MM.1S (cell line): ENCODE data around the gene SRGAP3.
"Not testable (repeated sequence)": the region's sequence is repeated elsewhere in the genome, so short reads cannot be mapped to it uniquely, and the experiment has no call there.

Experiments used
- DNase-seq: peaks from one replicate; pipeline ENCODE4 v3.0.0-alpha.2; 2015
- H2AFZ ChIP-seq: fragments of 300-600 bp; sonication (generic); 2 replicates; pipeline ENCODE4 v1.6.0; 2016; ENCODE audit warnings: antibody characterized with exemption, low read length
- H3F3A ChIP-seq: fragments of 300-600 bp; sonication (generic); 2 replicates; pipeline ENCODE4 v1.6.1; 2016; ENCODE audit warnings: mild to moderate bottlenecking, antibody characterized with exemption, low read length, moderate library complexity, mixed read lengths; ENCODE audit not compliant: insufficient read depth
- H3K27ac ChIP-seq: fragments of 300-600 bp; sonication (generic); 2 replicates; pipeline ENCODE4 v1.5.1; 2016; ENCODE audit warnings: mild to moderate bottlenecking, low read length
- H3K27me3 ChIP-seq: fragments of 300-600 bp; sonication (generic); replicated peaks from 2 replicates; pipeline ENCODE4 v1.6.0; 2016; ENCODE audit warnings: low read length; ENCODE audit not compliant: insufficient read depth
- H3K36me3 ChIP-seq: fragments of 300-600 bp; sonication (generic); replicated peaks from 2 replicates; pipeline ENCODE4 v1.6.1; 2016; ENCODE audit warnings: mild to moderate bottlenecking, low read length, mixed read lengths; ENCODE audit not compliant: insufficient read depth
- H3K4me1 ChIP-seq: fragments of 300-600 bp; sonication (generic); 2 replicates; pipeline ENCODE4 v1.6.1; 2016; ENCODE audit warnings: low read length, mixed read lengths
- H3K4me2 ChIP-seq: fragments of 300-600 bp; sonication (generic); 2 replicates; pipeline ENCODE4 v1.6.0; 2016; ENCODE audit warnings: low read depth, low read length
- H3K4me3 ChIP-seq: fragments of 300-600 bp; sonication (generic); 2 replicates; pipeline ENCODE4 v1.5.1; 2016; ENCODE audit warnings: low read length, mixed read lengths
- H3K79me2 ChIP-seq: fragments of 300-600 bp; sonication (generic); 2 replicates; pipeline ENCODE4 v1.6.1; 2016; ENCODE audit warnings: mixed run types, low read length, mixed read lengths
- H3K9ac ChIP-seq: fragments of 300-600 bp; sonication (generic); 2 replicates; pipeline ENCODE4 v1.6.1; 2016; ENCODE audit warnings: low read length, mixed read lengths
- H3K9me2 ChIP-seq: fragments of 300-600 bp; sonication (generic); replicated peaks from 2 replicates; pipeline ENCODE4 v1.6.1; 2016; ENCODE audit warnings: mild to moderate bottlenecking, low read length, mixed read lengths; ENCODE audit not compliant: insufficient read depth
- H3K9me3 ChIP-seq: fragments of 300-600 bp; sonication (generic); replicated peaks from 2 replicates; pipeline ENCODE4 v1.6.1; 2016; ENCODE audit warnings: mild to moderate bottlenecking, low read length, mixed read lengths; ENCODE audit not compliant: insufficient read depth
- H4K20me1 ChIP-seq: fragments of 300-600 bp; sonication (generic); 2 replicates; pipeline ENCODE4 v1.6.1; 2016; ENCODE audit warnings: mild to moderate bottlenecking, low read length, moderate library complexity, mixed read lengths; ENCODE audit not compliant: insufficient read depth
- EZH2 ChIP-seq: fragments of 300-600 bp; sonication (generic); optimal IDR thresholded peaks from 2 replicates; pipeline ENCODE3; 2017; ENCODE audit warnings: low read depth, mild to moderate bottlenecking, antibody characterized with exemption, low read length, mixed read lengths
- EZH2phosphoT487 ChIP-seq: fragments of 300-600 bp; sonication (generic); IDR thresholded peaks from 2 replicates; pipeline ENCODE4 v1.6.1; 2018; ENCODE audit warnings: antibody characterized with exemption, low read length
- TF ChIP-seq, protein P1 (sequence below): fragments of 300-600 bp; sonication (generic); IDR thresholded peaks from 2 replicates; pipeline ENCODE4 v1.5.1; 2016; ENCODE audit warnings: antibody characterized with exemption, low read length, mixed read lengths

The SRGAP3 gene

DNA sequence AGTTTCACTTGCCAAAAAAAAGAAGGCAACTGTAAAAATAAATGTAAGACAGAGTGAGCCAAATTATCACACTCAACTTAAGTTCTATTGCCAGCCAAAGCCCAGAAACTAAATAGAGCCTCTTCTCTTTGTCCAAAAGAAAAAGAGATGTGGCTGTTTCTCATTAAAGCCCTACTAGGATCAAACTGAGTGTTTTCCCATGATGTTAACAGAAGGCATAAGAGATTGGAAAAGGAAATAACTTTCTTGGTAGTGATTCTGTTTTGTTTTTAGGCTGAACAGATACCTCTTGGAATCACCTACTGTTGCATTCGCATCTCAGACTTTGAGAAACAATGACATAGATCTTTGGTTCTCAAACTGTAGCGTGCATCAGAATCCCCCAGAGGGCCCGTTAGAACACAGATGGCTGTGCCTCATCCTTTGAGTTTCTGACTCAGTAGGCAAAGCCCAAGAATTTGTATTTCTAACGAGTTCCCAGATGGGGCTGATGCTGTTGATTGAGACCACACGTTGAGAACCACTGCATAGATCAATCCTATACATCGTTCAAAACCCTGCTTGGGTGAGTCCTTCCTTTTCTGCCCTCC, 42.5 kb upstream of the SRGAP3 start:
- Histone ChIP-seq H3K9me2 (no peaks in the 10 kb centered on the region), H3K9me3 (no peaks in the 10 kb centered on the region), H3K79me2 (no peaks in the 10 kb centered on the region), H3K4me2 (no peak overlapping the region), H4K20me1 (no peaks in the 10 kb centered on the region), H2AFZ (no peak overlapping the region), H3K27me3 (no peaks in the 10 kb centered on the region), H3F3A (no peaks in the 10 kb centered on the region), H3K4me3 (no peak overlapping the region), H3K4me1 (no peaks in the 10 kb centered on the region), H3K36me3 (no peaks in the 10 kb centered on the region), H3K9ac (no peak overlapping the region), H3K27ac (no peak overlapping the region)
- no peak for DNase-seq
- TF ChIP-seq EZH2phosphoT487 (no peak), EZH2 (no peak)
- TF ChIP-seq, protein P1, sequence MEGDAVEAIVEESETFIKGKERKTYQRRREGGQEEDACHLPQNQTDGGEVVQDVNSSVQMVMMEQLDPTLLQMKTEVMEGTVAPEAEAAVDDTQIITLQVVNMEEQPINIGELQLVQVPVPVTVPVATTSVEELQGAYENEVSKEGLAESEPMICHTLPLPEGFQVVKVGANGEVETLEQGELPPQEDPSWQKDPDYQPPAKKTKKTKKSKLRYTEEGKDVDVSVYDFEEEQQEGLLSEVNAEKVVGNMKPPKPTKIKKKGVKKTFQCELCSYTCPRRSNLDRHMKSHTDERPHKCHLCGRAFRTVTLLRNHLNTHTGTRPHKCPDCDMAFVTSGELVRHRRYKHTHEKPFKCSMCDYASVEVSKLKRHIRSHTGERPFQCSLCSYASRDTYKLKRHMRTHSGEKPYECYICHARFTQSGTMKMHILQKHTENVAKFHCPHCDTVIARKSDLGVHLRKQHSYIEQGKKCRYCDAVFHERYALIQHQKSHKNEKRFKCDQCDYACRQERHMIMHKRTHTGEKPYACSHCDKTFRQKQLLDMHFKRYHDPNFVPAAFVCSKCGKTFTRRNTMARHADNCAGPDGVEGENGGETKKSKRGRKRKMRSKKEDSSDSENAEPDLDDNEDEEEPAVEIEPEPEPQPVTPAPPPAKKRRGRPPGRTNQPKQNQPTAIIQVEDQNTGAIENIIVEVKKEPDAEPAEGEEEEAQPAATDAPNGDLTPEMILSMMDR = no peak

DNA sequence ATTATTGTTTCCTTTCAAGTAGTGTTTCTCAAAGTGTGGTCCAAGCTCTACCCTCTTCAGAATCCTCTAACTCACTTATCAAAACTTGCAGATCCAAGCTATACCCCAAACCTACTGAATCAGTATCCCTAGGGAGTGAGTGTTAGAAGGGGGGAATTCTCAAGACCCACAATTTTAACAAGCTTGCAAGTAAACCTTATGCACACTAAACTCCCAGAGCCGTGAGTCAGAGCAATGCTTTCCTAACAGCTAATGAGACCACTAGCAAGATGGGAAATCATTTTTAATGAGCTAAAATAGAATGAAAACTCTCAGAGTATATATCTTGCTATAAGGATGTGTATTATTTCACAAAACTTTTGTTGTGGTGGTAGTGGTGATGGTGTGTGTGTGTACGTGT, 41.1 kb upstream of the SRGAP3 start:
- H3K79me2 ChIP-seq = no peaks in the 10 kb centered on the region
- H3F3A ChIP-seq = no peaks in the 10 kb centered on the region
- H3K36me3 ChIP-seq = no peaks in the 10 kb centered on the region
- no peak overlapping the region for H3K4me2 ChIP-seq
- no peaks in the 10 kb centered on the region for H3K27me3 ChIP-seq
- H2AFZ ChIP-seq = no peak overlapping the region
- TF ChIP-seq, protein P1 = no peak
- TF ChIP-seq EZH2phosphoT487 (no peak), EZH2 (no peak)
- H3K4me3 ChIP-seq = no peak overlapping the region
- H3K9ac ChIP-seq = no peak overlapping the region
- no peaks in the 10 kb centered on the region for H4K20me1 ChIP-seq
- H3K9me3 ChIP-seq = no peaks in the 10 kb centered on the region
- no peaks in the 10 kb centered on the region for H3K4me1 ChIP-seq
- H3K9me2 ChIP-seq = no peaks in the 10 kb centered on the region
- no peak for DNase-seq
- H3K27ac ChIP-seq = no peak overlapping the region

DNA sequence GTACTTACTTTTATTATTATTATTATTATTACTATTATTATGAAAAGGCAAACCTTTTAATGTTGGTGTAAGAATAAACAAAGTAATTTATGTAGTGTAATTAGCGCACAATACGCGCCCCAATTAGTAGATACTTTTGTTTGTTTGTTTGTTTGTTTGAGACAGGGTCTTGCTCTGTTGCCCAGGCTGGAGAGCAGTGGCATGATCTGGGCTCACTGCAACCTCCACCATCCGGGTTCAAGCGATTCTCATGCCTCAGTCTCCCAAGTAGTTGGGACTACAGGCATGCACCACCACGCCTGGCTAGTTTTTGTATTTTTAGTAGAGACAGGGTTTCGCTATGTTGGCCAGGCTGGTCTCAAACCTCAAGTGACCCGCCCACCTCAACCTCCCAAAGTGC, 32.1 kb upstream of the SRGAP3 start:
- H3K4me2 ChIP-seq, H3K27ac ChIP-seq, DNase-seq: not testable (repeated sequence)

DNA sequence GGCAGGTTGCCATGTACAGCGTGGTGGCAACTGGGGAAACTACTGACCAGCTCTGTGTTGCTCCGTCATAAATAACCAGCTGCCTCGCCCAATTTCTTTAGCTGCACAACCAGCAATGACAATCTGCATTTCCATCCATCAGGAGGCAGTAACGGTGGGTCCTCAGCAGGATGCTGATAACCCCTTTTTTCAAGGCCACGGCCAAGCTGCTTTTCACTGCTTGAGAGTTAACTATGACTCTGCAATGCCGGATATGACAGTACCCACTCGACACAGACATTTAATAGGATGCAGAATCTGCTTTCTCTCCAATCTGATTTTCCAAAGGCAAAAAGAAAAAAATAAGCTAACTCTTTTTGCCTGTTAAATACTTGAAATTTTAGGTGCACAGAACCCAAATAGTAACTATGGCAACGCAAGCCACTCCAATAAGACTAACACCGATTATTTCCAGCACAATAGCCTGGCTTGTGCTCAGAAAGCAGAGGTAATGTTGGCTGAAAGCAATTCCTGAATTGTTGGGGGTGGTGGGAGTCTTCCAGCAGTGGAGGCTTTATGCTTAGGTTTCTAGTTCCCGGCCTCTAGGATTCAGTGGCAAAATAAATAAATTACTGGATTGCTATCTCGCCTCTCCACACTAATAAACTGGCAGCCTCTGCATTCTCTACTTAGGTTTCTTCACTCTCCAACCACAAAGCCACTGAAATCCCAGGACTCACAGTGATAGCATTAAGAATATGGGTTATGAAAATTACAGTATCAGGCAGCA, 31.2 kb upstream of the SRGAP3 start:
- H3K79me2 ChIP-seq = no peaks in the 10 kb centered on the region
- H3K27ac ChIP-seq = no peak overlapping the region
- H2AFZ ChIP-seq = no peak overlapping the region
- H3K27me3 ChIP-seq = no peaks in the 10 kb centered on the region
- H3K9ac ChIP-seq = no peak overlapping the region
- TF ChIP-seq EZH2 (no peak), EZH2phosphoT487 (no peak)
- TF ChIP-seq, protein P1 = no peak
- no peaks in the 10 kb centered on the region for H3K4me1 ChIP-seq
- no peak overlapping the region for H3K4me2 ChIP-seq
- DNase-seq = no peak
- H3K9me3 ChIP-seq = no peaks in the 10 kb centered on the region
- H3K9me2 ChIP-seq = no peaks in the 10 kb centered on the region
- H3K36me3 ChIP-seq = no peaks in the 10 kb centered on the region
- H3K4me3 ChIP-seq = no peak overlapping the region
- no peaks in the 10 kb centered on the region for H3F3A ChIP-seq
- no peaks in the 10 kb centered on the region for H4K20me1 ChIP-seq

More for the DNA sequence above, 32.1 kb upstream of the SRGAP3 start:
- not testable (repeated sequence) for H4K20me1 ChIP-seq, H3F3A ChIP-seq, H3K79me2 ChIP-seq, H3K4me3 ChIP-seq, H2AFZ ChIP-seq, H3K4me1 ChIP-seq, H3K9me2 ChIP-seq, H3K36me3 ChIP-seq, H3K9me3 ChIP-seq, H3K9ac ChIP-seq, H3K27me3 ChIP-seq
